ENCODE data around the gene ACIN1. TPM values are rescaled to one million over a fixed set of nuclear protein-coding genes. Genes with fewer than 3 reads are reported as not detected.
A peak's percentile ranks its signal among the peaks of the same experiment; 100 is the strongest.

Gene ACIN1
- total and polyA plus RNA-seq, 3 donors from 2014 or later: 151 to 216 (median 209) TPM

DNA sequence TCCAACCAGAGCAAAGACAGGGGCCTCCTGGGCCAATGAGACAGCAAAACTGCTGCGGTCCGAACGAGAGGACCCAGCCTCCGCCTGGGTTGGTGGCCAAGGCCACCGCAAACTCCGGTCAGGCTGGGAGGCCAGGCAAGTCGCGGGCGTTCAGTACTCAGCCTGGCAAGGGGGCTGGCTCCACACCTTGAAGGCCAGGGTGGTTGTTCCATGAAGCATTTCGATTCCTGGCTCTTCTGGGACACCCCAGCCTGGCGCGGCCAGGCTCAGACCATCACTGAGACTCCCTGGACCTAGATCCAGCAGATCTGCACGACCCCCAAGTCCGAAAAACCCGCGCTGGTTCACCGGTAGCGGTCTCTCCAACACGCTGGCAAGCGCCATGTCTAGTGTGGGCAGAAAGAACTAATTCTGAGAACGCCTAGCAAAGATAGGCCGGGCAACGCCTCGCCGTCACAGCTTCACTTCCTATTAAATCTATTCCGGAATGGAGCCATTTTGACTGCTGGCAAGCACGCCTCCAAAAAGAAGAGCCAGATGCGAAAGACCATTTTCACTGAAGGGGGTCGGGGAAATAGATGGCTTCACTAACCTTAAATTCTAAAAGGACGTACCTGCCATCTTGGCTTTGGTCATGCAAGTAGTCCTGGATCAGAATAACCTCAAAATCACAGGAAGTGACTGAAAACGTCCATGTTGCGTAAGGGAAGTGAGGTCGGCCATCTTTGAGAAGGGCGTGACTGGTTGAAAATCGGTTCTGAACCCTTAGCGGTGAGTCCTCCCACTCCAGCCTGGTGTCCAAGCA lies 60.2 kb downstream of the ACIN1 start, which contains the start of gene PSMB5:
PSMB5 (minus strand) TSS at position 403 of the 805 bp plus-strand sequence; CDS start at position 384, 19 bp downstream.
- H3K9me3 ChIP-seq: no peaks in the 10 kb centered on the region
- no peaks in the 10 kb centered on the region for H3K27me3 ChIP-seq
- H3K36me3 ChIP-seq (ENCODE audit: low read depth, missing control alignments): no peaks in the 10 kb centered on the region
- WGBS, 2 donors: 0 to 1% methylated on average over 16 to 36 of the region's 36 CpGs
- peak; percentile 97 for DNase-seq
- H3K4me3 ChIP-seq: peak within 1 kb of the TSS; percentile 71 to 97
- TF ChIP-seq, protein P1, sequence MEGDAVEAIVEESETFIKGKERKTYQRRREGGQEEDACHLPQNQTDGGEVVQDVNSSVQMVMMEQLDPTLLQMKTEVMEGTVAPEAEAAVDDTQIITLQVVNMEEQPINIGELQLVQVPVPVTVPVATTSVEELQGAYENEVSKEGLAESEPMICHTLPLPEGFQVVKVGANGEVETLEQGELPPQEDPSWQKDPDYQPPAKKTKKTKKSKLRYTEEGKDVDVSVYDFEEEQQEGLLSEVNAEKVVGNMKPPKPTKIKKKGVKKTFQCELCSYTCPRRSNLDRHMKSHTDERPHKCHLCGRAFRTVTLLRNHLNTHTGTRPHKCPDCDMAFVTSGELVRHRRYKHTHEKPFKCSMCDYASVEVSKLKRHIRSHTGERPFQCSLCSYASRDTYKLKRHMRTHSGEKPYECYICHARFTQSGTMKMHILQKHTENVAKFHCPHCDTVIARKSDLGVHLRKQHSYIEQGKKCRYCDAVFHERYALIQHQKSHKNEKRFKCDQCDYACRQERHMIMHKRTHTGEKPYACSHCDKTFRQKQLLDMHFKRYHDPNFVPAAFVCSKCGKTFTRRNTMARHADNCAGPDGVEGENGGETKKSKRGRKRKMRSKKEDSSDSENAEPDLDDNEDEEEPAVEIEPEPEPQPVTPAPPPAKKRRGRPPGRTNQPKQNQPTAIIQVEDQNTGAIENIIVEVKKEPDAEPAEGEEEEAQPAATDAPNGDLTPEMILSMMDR (IDR thresholded peaks at IDR 0.05): peak in 2 of 3 experiments; percentile 18 to 20
- TF ChIP-seq POLR2A (IDR thresholded peaks at IDR 0.05): no peak
- H3K4me1 ChIP-seq: peaks cover 7% of the 10 kb centered on the region
- intact Hi-C loops (cut with DNase I; ENCODE audit: low total_unique reads): no loop called here
- H3K27ac ChIP-seq: peak within 1 kb of the TSS; percentile 94 to 95

DNA sequence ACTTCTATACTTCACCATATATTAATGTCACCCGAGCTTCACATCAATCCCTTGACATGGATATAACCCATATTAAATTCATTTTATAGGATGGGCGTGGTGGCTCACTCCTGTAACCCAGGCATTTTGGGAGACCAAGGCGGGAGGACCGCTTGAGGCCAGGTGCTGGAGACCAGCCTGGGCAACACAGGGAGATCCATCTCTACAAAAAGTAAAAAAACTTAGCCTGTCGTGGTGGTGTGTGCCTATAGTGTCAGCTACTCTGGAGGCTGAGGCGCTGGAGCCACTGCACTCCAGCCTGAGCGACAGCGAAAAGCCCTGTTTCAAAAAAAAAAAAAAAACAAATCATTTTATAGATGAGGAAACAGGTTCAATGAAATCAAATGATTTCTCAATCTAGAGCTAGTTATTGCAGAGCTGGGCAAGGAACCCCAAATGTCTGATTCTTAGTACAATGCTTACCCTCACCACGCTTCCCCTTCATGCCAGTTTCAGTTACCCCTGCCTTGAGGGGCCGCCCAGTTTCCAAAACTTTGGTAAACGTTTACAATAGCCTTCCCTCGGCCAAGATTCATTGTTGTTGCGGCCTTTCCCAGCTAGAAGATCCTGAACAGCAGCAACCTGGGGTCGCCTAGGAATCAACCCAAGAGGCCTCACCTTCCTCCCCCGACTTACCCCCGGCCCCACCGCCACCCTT lies 61.0 kb downstream of the ACIN1 start:
- H3K27me3 ChIP-seq: no peaks in the 10 kb centered on the region
- no peak for DNase-seq
- H3K4me3 ChIP-seq: peak overlapping the region; percentile 71 to 97
- no peaks in the 10 kb centered on the region for H3K36me3 ChIP-seq (ENCODE audit: low read depth, missing control alignments)
- peaks cover 7% of the 10 kb centered on the region for H3K4me1 ChIP-seq
- TF ChIP-seq, protein P1 (IDR thresholded peaks at IDR 0.05): no peak
- no peak for TF ChIP-seq POLR2A (IDR thresholded peaks at IDR 0.05)
- no peaks in the 10 kb centered on the region for H3K9me3 ChIP-seq
- 22 to 29% methylated on average over 17 of the region's 17 CpGs for WGBS, 2 donors
- intact Hi-C loops (cut with DNase I; ENCODE audit: low total_unique reads): no loop called here
- H3K27ac ChIP-seq: peak overlapping the region; percentile 94 to 95

DNA sequence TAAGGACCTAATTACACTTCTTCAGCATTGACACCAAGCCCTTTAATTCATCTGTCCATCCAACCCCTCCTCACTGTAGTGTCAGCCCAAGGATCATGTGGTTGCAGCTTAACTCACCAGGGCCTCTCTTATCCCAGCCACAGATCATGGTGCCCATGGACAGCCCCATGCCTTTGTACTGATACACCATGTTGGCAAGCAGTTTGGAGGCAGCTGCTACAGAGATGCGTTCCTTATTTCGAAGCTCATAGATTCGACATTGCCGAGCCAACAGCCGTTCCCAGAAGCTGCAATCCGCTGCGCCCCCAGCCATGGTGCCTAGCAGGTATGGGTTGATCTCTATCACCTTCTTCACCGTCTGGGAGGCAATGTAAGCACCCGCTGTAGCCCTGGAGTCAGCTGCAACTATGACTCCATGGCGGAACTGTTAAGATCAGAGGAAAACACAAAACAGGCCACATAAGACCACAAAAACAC lies 61.6 kb downstream of the ACIN1 start:
- intact Hi-C loops (cut with DNase I; ENCODE audit: low total_unique reads): no loop called here
- Histone ChIP-seq H3K4me3 (no peak overlapping the region), H3K36me3 (ENCODE audit: low read depth, missing control alignments) (no peaks in the 10 kb centered on the region), H3K27ac (no peak overlapping the region), H3K9me3 (no peaks in the 10 kb centered on the region), H3K4me1 (peaks cover 7% of the 10 kb centered on the region), H3K27me3 (no peaks in the 10 kb centered on the region)
- 61 to 74% methylated on average over 10 of the region's 10 CpGs for WGBS, 2 donors
- TF ChIP-seq POLR2A (IDR thresholded peaks at IDR 0.05): no peak
- TF ChIP-seq, protein P1 (IDR thresholded peaks at IDR 0.05): no peak
- DNase-seq: no peak

DNA sequence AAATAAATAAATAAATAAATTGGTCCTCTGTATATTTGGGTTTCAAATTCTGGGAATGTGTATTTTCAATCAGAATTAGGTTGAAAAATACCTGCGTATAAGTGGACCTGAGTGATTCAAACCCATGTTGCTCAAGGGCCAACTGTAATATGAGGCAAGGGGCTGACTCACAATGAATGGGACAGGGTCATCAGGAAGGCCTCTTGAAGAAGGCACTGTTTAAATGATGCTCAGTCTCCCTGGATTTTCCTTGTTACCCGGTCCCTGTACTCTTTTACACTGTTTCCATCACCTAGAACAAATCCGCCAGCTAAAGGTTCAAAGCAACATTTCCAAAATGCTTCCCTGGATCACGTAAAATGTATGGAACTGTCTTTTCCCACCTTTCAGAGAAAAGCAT lies 64.0 kb downstream of the ACIN1 start:
- Histone ChIP-seq H3K4me3 (no peak overlapping the region), H3K4me1 (peaks cover 7% of the 10 kb centered on the region), H3K36me3 (ENCODE audit: low read depth, missing control alignments) (no peaks in the 10 kb centered on the region), H3K27ac (no peak overlapping the region), H3K27me3 (no peaks in the 10 kb centered on the region), H3K9me3 (no peaks in the 10 kb centered on the region)
- intact Hi-C loops (cut with DNase I; ENCODE audit: low total_unique reads): no loop called here
- DNase-seq: no peak
- TF ChIP-seq, protein P1 (IDR thresholded peaks at IDR 0.05): no peak
- TF ChIP-seq POLR2A (IDR thresholded peaks at IDR 0.05): no peak
- 89 to 95% methylated on average over 4 of the region's 4 CpGs for WGBS, 2 donors

Measured in testis (tissue), 3 donors.